DND-41 (cell line): ENCODE measurements around the gene CLASP1.

Experiments used
- ATAC-seq: fragments of 200-7000 bp; cut with Tn5 transposase; 3 replicates; pipeline ENCODE4 v1.9.1; 2021; ENCODE audit warnings: low read depth; ENCODE audit not compliant: insufficient read depth
- DNase-seq: peaks from one replicate; pipeline ENCODE4 v3.0.0-alpha.2; 2020
- H2AFZ ChIP-seq: 2 replicates; pipeline ENCODE4 v1.6.0; 2012; ENCODE audit warnings: low read depth, low read length
- H3K27ac ChIP-seq: 2 replicates; pipeline ENCODE4 v1.5.1; 2012; ENCODE audit warnings: low read length, inconsistent platforms
- H3K27me3 ChIP-seq: fragments of 200-600 bp; sonication (generic); 2 replicates; pipeline ENCODE4 v1.6.0; 2012; ENCODE audit warnings: low read length, mild to moderate bottlenecking, inconsistent platforms; ENCODE audit not compliant: insufficient read depth, poor library complexity
- H3K36me3 ChIP-seq: 2 replicates; pipeline ENCODE4 v1.5.1; 2012; ENCODE audit warnings: low read length, inconsistent platforms; ENCODE audit not compliant: insufficient read depth
- H3K4me1 ChIP-seq: 2 replicates; pipeline ENCODE4 v1.5.1; 2012; ENCODE audit warnings: mild to moderate bottlenecking, low read length; ENCODE audit not compliant: insufficient read depth
- H3K4me2 ChIP-seq: 2 replicates; pipeline ENCODE4 v1.6.0; 2012; ENCODE audit warnings: mild to moderate bottlenecking, moderate library complexity, low read length, inconsistent platforms; ENCODE audit not compliant: insufficient read depth
- H3K4me3 ChIP-seq, 2 experiments: fragments of 200-600 bp in 1 of 2; shearing (Covaris generic) in 1 of 2; 2 replicates each; pipeline ENCODE4 v1.5.1; 2012 to 2016; ENCODE audit warnings: inconsistent platforms in 2 of 2, low read length in 2 of 2, mild to moderate bottlenecking in 2 of 2, low read depth in 1 of 2, moderate library complexity in 1 of 2
- H3K79me2 ChIP-seq: 2 replicates; pipeline ENCODE4 v1.6.0; 2012; ENCODE audit warnings: low read length, inconsistent platforms; ENCODE audit not compliant: insufficient read depth
- H3K9ac ChIP-seq: 2 replicates; pipeline ENCODE4 v1.6.0; 2012; ENCODE audit warnings: low read depth, mild to moderate bottlenecking, inconsistent platforms, low read length, moderate library complexity
- H3K9me3 ChIP-seq: 2 replicates; pipeline ENCODE4 v1.5.1; 2012; ENCODE audit warnings: low read length, moderate library complexity, mild to moderate bottlenecking, inconsistent platforms; ENCODE audit not compliant: insufficient read depth, severe bottlenecking
- H4K20me1 ChIP-seq: 2 replicates; pipeline ENCODE4 v1.6.0; 2012; ENCODE audit warnings: low read length; ENCODE audit not compliant: insufficient read depth
- EZH2 ChIP-seq: IDR thresholded peaks from 3 replicates; pipeline ENCODE4 v1.6.1; 2012; ENCODE audit warnings: borderline replicate concordance, low read depth, mild to moderate bottlenecking, moderate library complexity, low read length, inconsistent platforms; ENCODE audit not compliant: severe bottlenecking
- TF ChIP-seq, protein P1 (sequence below): IDR thresholded peaks from 2 replicates; pipeline ENCODE4 v1.5.1; 2012; ENCODE audit warnings: borderline replicate concordance, low read length, moderate library complexity, mild to moderate bottlenecking; ENCODE audit not compliant: poor library complexity, severe bottlenecking; ENCODE audit errors: extremely low read depth

The CLASP1 gene

GRCh38 chr2:121366040-121366439, 283.2 kb downstream of the CLASP1 start:
- H4K20me1 ChIP-seq, result no peaks in the 10 kb centered on the region
- H3K36me3 ChIP-seq, result peaks cover 75% of the 10 kb centered on the region
- no peaks in the 10 kb centered on the region for H3K27me3 ChIP-seq
- H3K4me1 ChIP-seq, result no peaks in the 10 kb centered on the region
- no peaks in the 10 kb centered on the region for H3K9me3 ChIP-seq
- TF ChIP-seq, protein P1, sequence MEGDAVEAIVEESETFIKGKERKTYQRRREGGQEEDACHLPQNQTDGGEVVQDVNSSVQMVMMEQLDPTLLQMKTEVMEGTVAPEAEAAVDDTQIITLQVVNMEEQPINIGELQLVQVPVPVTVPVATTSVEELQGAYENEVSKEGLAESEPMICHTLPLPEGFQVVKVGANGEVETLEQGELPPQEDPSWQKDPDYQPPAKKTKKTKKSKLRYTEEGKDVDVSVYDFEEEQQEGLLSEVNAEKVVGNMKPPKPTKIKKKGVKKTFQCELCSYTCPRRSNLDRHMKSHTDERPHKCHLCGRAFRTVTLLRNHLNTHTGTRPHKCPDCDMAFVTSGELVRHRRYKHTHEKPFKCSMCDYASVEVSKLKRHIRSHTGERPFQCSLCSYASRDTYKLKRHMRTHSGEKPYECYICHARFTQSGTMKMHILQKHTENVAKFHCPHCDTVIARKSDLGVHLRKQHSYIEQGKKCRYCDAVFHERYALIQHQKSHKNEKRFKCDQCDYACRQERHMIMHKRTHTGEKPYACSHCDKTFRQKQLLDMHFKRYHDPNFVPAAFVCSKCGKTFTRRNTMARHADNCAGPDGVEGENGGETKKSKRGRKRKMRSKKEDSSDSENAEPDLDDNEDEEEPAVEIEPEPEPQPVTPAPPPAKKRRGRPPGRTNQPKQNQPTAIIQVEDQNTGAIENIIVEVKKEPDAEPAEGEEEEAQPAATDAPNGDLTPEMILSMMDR, result no peak
- TF ChIP-seq EZH2, result no peak
- H3K27ac ChIP-seq, result no peak overlapping the region
- no peaks in the 10 kb centered on the region for H3K79me2 ChIP-seq
- H2AFZ ChIP-seq, result no peak overlapping the region
- H3K9ac ChIP-seq, result no peak overlapping the region
- ATAC-seq, result no peak
- DNase-seq, result no peak
- no peak overlapping the region for H3K4me2 ChIP-seq
- no peak overlapping the region for H3K4me3 ChIP-seq

DNA sequence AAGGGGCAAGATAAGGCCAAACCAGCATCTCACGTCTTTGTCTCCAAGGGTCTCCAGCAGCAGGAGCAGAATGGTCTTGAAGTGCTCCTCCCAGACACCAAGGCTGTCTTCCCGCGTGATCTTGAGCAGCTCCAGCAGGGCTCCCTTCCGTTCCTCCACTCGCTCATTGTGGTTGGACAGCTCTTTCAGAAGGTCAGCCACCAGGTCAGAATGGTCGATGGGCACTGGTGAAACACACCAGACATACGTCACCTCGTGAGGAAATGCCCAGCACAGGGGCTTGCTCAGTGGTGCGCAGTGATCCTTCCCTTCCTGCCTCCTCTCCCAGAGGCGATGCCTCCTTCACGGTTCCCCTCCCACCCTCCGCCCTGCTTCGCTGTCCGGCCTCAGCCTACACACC, 284.2 kb downstream of the CLASP1 start:
- no peak overlapping the region for H3K27ac ChIP-seq
- peaks cover 78% of the 10 kb centered on the region for H3K36me3 ChIP-seq
- ATAC-seq (no peak), DNase-seq (no peak)
- H3K4me3 ChIP-seq, result no peak overlapping the region
- H3K79me2 ChIP-seq, result no peaks in the 10 kb centered on the region
- H3K4me2 ChIP-seq, result no peak overlapping the region
- no peaks in the 10 kb centered on the region for H3K4me1 ChIP-seq
- no peaks in the 10 kb centered on the region for H4K20me1 ChIP-seq
- no peak overlapping the region for H2AFZ ChIP-seq
- TF ChIP-seq EZH2, result no peak
- TF ChIP-seq, protein P1, result no peak
- no peak overlapping the region for H3K9ac ChIP-seq
- H3K9me3 ChIP-seq, result no peaks in the 10 kb centered on the region
- no peaks in the 10 kb centered on the region for H3K27me3 ChIP-seq

DNA sequence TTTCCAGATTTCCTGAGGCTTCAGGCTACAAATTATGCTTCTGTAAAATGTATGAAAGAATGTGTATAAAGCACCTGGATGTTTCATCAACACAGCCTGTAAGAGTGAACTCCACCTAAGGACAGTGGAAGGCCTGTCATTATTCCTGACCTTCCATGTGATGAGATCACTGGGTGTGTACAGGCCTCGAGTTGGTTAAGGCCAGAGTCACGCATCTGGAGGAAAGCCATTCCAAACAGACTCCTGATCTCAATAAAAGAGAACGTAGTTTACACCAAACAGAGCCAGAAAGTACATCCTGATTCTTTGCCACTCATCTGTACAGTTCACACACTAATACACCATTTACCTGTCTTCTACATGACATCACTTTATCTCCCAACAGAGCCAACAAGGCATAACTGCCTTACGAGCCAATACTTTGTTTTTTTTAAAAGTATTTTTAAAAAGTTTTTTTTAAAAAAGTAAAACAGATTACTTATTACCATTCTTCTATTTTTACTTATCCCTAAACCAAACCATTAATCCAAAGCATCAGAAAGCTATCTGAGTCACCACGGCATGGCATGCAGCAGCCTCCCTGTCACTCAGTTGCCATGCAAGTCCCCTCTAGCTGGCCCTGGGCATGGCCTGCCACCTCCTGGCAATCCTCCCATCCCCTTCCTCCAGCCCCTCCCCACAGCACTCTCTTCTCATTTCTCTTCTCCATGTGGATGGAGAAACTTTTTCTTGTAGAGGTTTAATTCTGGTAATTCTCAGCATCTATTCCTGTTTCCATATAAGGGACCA, 285.4 kb downstream of the CLASP1 start:
- Histone ChIP-seq H3K9me3 (no peaks in the 10 kb centered on the region), H2AFZ (no peak overlapping the region), H3K4me1 (no peaks in the 10 kb centered on the region), H3K27ac (no peak overlapping the region), H3K4me3 (no peak overlapping the region), H3K9ac (no peak overlapping the region), H3K79me2 (no peaks in the 10 kb centered on the region), H3K36me3 (peaks cover 81% of the 10 kb centered on the region), H3K4me2 (no peak overlapping the region), H4K20me1 (no peaks in the 10 kb centered on the region), H3K27me3 (no peaks in the 10 kb centered on the region)
- TF ChIP-seq EZH2, result no peak
- TF ChIP-seq, protein P1, result no peak
- DNase-seq, result no peak
- ATAC-seq, result no peak

- ATAC-seq (no peak), DNase-seq (no peak)
- TF ChIP-seq, protein P1, result no peak
- TF ChIP-seq EZH2, result no peak
- Histone ChIP-seq H3K9me3 (no peaks in the 10 kb centered on the region), H3K79me2 (no peaks in the 10 kb centered on the region), H3K27me3 (no peaks in the 10 kb centered on the region), H3K27ac (no peak overlapping the region), H3K9ac (no peak overlapping the region), H2AFZ (no peak overlapping the region), H4K20me1 (no peaks in the 10 kb centered on the region), H3K4me1 (no peaks in the 10 kb centered on the region), H3K36me3 (peaks cover 83% of the 10 kb centered on the region), H3K4me3 (no peak overlapping the region), H3K4me2 (no peak overlapping the region)
Observed at GRCh38 chr2:121362774-121363173, 286.5 kb downstream of the CLASP1 start.
